GM21390 (cell line): ENCODE data around the gene PRSS23.
"Not testable (repeated sequence)": the region's sequence is repeated elsewhere in the genome, so short reads cannot be mapped to it uniquely, and the experiment has no call there.

Source experiments
- ATAC-seq: cut with Tn5 transposase; IDR thresholded peaks from one replicate; pipeline ENCODE4 v1.9.1; 2021; ENCODE audit not compliant: unreplicated experiment

The PRSS23 gene, protein sequence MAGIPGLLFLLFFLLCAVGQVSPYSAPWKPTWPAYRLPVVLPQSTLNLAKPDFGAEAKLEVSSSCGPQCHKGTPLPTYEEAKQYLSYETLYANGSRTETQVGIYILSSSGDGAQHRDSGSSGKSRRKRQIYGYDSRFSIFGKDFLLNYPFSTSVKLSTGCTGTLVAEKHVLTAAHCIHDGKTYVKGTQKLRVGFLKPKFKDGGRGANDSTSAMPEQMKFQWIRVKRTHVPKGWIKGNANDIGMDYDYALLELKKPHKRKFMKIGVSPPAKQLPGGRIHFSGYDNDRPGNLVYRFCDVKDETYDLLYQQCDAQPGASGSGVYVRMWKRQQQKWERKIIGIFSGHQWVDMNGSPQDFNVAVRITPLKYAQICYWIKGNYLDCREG

DNA sequence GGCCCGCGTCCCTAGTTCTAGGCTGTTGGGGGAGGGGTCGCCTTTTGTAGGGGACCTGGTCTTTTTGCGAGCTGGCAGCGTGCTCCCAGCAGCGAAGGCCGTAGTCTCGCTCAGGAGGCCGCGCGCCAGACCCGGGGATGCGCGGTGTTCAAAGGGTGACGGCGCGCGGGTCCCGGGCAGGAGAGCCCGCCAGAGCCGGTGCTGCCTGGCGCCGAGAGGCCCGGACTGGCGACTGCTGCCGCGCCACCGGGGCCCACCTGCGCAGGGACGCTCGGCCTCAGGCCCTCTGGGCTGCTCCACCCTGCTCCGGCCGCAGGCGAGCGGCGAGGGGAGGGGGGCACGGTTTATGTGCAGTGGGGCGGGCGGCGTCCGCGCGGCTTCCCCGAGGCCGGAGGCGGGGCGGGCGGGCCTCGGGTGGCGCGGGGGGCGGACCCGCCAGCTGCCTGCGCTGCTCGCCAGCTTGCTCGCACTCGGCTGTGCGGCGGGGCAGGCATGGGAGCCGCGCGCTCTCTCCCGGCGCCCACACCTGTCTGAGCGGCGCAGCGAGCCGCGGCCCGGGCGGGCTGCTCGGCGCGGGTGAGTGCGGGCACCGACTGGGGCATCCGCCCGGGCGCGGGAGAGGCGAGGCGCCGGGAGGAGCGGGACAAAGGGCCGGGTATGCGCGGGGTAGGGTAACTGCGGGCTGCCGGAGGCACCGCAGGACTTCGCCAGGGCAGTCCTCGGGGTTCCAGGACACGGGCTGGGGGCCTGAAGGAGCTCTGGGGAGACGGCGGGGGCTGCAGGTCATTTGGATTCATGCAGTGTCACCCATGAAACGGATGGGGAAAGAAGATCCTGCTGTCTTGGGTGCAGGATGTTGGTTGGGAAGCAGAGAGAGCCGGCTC, at the start of gene PRSS23:
Gene PRSS23 (plus strand): TSS at position 467 of the 884 bp plus-strand sequence. CDS start 7,102 bp downstream, outside the sequence.
- ATAC-seq: no peak

DNA sequence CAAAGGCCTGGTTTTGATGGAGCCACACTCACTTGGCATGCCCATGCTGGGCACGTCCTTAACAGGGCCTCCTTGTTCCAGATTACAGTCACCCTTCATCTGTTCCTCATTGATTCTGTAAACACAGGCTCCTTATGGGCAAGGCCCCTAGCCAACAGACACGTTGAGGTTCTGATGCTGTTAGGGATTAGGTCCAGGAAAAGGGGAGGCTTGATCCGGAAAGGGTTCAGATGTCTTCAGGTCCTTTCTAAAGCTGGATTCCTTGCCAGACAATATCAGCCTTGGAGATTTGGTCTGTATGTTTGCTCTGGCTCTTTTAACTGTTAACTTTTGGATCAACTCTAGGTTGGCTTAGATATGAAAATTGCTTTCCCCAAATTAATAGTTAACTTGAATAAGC, 46.9 kb upstream of the PRSS23 start:
- ATAC-seq: no peak

DNA sequence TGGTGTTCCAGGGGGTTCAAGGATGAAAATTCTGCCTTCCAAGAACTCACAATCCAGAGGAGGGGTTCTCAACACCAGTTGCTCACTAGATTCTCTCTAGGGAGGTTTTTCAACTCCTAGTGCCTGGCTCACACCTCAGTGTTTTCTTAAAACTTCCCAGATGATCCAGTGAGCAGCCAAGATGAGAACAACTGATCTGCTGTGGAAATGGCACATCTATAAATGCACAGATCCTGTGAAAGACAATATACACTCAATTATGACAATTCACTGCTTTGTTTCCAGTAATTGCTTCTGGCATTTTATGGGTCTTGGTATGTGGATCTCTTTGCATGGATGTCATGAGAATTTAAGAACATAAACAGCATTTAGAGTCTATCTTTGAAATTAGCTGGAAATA, 45.2 kb upstream of the PRSS23 start:
- ATAC-seq: no peak

DNA sequence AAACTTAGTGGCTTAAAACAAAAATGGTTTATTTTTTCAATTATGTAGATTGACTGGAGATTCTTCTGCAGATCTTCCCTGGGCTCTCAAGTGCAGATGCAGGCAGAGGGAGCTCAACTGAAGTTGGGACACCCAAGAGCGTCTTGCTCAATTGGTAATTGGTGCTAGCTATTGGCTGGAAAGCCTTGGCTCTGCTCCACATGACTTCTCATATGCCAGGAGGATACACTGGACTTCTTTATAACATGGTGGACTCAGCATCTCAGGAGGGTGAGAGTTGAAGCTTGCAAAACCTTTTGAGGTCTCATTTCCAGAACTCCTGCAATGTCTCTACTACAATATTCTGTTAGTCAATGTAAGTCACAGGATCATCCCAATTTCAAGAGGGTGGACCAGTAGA, 42.2 kb upstream of the PRSS23 start:
- ATAC-seq: no peak

- ATAC-seq: no peak
Observed at GRCh38 chr11:86760577-86760976, 39.8 kb upstream of the PRSS23 start.

DNA sequence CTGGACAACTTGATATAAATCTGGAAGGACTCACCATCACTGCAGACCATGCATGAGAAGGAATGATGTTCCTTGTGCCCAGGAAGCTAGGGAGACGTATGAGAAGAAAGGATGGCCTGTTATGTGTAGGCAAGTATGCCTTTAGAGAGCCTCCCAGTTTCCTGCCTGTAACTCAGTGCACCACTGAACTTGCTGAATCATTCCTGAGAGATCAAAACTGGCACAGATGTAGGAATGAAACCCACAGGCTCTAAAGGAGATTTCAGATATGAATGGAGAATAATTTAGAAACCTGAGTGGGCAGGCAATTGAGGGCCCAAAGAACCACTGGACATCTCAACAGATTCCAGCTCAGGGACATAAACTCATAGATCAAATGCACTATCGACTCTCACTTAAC, 38.4 kb upstream of the PRSS23 start:
- ATAC-seq: no peak

DNA sequence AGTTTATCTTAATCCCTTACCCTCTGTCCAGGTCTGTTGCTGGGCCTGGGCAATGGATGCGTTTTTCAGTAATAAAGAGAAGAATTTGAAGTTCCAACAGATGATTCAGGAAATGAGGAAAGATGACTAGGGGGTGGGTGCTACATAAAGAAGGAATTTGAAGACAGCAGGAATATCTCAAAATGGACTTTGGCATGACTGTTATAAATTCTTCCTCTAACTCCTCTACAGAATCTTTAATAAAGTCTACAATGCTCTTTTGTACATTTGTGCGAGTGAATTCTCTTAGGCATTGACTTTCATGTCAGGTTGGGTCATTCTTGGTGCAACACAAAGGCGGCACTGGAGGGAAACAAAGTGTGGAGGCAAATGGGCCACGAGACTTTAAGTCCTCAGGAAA, 35.1 kb upstream of the PRSS23 start:
- no peak for ATAC-seq

DNA sequence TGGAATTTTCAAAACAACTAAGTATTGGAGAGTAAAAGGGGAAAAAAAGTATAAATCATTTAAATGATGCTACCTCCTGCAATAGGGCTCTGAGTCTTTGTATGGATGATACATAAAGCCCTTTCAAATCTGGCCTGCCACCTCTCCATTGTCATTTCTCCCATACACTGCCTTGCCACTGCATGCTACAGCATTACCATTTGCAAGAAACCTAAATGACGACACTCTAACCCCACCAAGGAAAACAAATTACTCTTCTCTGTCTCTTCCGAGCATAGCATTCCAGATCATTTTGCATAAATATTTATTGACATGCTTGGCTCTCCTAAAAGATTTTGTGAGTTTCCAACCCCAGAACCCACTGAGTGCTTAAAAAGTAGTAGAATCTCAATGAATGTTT, 34.5 kb upstream of the PRSS23 start:
- ATAC-seq: no peak

DNA sequence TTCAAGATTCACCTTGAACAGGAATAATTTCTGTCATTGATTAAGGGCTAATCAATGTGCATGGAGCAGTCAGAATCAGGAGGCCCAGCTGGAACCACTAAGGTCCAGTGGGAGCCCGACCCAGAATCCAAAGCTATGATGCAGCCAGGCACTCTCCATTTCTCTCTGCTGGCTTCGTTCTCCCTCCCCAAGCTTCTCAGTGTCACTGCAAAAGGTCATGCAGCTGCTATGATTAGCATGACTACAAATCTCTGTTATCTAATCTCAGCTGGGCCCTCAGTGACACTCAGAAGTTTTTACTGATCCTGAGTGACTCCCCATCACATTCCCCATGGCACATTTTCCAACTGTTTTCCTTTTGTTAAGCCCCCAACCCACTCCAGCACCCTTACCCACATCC, 31.1 kb upstream of the PRSS23 start:
- ATAC-seq: no peak

DNA sequence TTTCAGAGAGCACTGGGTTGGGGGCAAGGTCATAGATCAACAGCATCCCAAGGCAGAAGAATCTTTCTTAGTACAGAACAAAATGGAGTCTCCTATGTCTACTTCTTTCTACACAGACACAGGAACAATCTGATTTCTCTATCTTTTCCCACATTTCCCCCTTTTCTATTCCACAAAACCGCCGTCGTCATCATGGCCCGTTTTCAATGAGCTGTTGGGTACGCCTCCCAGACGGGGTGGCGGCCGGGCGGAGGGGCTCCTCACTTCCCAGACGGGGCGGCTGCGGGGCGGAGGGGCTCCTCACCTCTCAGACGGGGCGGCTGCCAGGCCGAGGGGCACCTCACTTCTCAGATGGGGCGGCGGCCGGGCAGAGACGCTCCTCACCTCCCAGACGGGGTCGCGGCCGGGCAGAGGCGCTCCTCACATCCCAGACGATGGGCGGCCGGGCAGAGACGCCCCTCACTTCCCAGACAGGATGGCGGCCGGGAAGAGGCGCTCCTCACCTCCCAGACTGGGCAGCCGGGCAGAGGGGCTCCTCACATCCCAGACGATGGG, 29.8 kb upstream of the PRSS23 start:
- not testable (repeated sequence) for ATAC-seq

DNA sequence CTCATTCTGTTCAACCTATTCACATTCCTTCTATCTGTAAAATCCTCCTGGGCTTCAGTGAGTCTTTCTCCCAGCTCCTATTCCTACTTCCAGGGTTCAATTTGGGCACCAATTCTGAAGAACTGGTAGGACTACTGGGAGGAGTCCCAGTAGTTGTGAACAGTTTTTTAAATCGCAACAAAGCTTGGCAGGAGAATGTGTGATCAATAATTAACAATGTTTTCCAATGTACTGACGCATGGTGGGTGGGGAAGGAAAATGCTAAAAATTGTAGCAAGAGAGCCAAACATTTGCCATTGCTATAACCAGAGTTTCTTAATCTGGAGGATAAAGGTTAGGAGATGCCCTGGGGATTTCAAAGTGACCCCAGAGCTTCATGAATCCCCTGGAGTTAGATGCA, 27.3 kb upstream of the PRSS23 start:
- ATAC-seq: no peak

DNA sequence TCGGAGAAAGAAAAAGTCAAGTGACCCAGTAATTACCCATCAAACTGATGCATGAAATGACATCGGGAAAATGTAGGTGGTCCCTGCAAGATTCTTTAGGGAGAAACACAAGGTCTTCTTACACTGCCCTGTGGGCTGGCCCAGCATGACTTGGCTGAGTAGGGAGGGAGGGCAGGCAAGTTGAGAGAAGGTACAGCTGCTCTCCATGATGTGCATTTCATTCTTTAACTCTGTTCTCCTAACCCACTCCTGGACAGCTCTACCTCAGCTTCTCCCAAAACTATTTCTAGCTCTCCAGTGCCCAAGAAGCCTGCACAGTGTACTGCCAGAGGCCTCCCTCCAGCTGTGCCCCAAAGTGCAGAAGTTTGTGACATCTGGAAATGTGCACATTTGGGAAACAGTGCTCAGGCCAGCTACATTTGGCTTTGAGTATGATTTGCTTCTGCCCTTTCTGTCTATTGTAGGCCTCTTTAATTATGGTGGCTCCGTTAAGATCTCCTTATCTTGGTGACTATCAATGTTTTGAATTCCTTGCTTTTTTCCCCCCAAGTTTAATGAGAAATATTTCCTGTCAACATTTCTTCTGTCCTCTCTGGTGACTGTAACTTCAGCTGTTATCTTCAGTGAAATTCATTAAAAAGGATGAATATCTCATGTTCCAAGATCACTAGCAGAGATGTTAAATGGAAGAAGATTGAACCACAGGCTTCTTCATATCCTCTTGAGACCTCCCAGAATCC, 26.7 kb upstream of the PRSS23 start:
- ATAC-seq: no peak

GRCh38 chr11:86774417-86774816, 25.9 kb upstream of the PRSS23 start:
- no peak for ATAC-seq

DNA sequence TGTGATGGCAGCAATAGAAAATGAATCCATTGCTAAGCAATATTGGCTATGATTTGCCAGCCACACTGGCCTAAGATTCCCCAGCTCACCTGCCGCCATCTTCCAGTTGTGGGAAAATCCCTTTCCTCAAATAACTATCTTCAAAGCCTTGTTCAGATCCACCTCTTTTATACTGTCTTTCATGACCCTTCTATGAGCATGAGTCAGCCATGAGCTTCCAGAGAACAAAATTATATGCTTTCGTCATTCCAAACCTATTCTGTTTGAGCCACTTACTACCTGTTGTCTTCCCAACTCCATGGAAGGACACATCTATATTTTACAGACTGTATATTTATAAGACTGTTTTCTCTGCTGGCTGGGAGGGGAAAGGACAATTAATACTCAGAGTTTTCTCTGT, 25.0 kb upstream of the PRSS23 start:
- no peak for ATAC-seq

GRCh38 chr11:86781546-86781945, 18.8 kb upstream of the PRSS23 start:
- no peak for ATAC-seq

GRCh38 chr11:86782742-86783141, 17.6 kb upstream of the PRSS23 start:
- ATAC-seq: no peak

DNA sequence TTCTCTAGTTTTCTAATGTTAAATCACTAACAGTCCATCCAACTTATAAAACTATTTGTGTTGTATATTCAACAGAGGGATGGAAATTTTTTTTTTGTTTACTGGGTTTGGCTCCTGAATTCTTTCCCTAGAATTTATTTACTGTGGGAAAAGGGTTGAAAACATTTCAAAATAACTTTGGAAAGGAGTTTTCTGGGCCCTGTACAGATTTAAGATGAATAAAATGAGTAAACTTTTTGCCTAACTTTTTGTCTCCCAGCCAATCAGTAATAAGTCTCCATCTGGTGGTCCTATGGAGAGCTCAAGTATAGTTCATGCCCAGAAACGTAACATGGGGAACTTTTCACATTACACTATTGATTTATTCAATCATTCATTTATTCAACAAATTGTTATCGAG, 16.7 kb upstream of the PRSS23 start:
- ATAC-seq: no peak

- ATAC-seq: no peak
Observed at GRCh38 chr11:86784241-86784681, 16.1 kb upstream of the PRSS23 start.

GRCh38 chr11:86785576-86785975, 14.8 kb upstream of the PRSS23 start:
- no peak for ATAC-seq

DNA sequence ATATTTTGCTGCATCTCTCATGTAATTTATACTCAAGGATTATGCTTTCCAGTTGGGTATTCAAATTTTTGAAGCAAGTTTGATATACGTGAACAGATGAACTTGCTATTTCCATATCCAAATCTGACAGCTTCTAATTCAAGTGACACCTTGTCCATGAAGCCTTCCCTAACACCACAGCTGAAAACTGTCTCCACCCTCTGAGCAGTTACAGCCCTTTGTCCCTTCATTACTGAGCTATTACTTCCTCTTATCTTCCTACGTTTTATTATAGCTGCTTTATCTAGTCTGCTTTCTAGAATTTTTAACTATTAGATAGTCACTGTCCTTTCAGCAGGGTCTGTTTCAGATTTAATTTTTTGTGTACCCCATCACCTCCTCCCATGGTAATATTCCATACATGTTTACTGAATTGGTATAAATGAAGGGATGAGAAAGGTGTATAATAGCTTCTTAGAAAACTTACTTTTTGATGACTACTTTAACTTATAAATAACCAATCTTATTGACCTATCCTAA, 13.3 kb upstream of the PRSS23 start:
- ATAC-seq: no peak

GRCh38 chr11:86787656-86788055, 12.7 kb upstream of the PRSS23 start:
- no peak for ATAC-seq
